H1 (cell line): ENCODE data around the gene MPV17L2. TPM values are rescaled to one million over a fixed set of nuclear protein-coding genes. Genes with fewer than 3 reads are reported as not detected.

ENCODE experiments used
- CHD7 ChIP-seq: fragments of 300-600 bp; sonication (generic); IDR thresholded peaks from 2 replicates; pipeline ENCODE4 v1.7.1; 2012; ENCODE audit warnings: low read length, moderate library complexity, mild to moderate bottlenecking, inconsistent platforms; ENCODE audit not compliant: insufficient replicate concordance
- polyA plus RNA-seq, 7 experiments: library from polyadenylated mRNA; depleted of rRNA in 3 of 7; stranded (reverse) in 5 of 7; unstranded in 2 of 7; fragments of >200 nt in 5 of 7; fragments of 200-250 nt in 2 of 7; gene quantifications; 1 replicate in 5 of 7; 2 replicates in 1 of 7; 4 replicates in 1 of 7; pipeline versions ENCODE4 v1.2.1 to v1.2.3, GENCODE V29; 2011 to 2013; ENCODE audit warnings: missing spikeins in 2 of 7, mixed read lengths in 2 of 7
- total RNA-seq: library from RNA; stranded (reverse); fragmentation: NEBNext Ultra II Directional; extraction: Animal tissue kit (Norgen Biotek cat#: 25700); gene quantifications from 2 replicates; pipeline ENCODE4 v1.2.1, GENCODE V29; 2021

Gene MPV17L2
- total and polyA plus RNA-seq, 2 of the 8 experiments (the other 6 are each of a cell fraction or from before 2014, with no cell fraction given): 24.2 to 82.6 TPM

GRCh38 chr19:18205200-18205892 is 12.3 kb downstream of the MPV17L2 start (continued):
- peak; percentile 2 for TF ChIP-seq CHD7
